ENCODE measurements around the gene DGKG. TPM values are rescaled to one million over a fixed set of nuclear protein-coding genes. Genes with fewer than 3 reads are reported as not detected.

Gene DGKG
- polyA plus RNA-seq, 1 donor (not counting 4 experiments of a cell fraction or from before 2014, with no cell fraction given), result 0.22 TPM

DNA sequence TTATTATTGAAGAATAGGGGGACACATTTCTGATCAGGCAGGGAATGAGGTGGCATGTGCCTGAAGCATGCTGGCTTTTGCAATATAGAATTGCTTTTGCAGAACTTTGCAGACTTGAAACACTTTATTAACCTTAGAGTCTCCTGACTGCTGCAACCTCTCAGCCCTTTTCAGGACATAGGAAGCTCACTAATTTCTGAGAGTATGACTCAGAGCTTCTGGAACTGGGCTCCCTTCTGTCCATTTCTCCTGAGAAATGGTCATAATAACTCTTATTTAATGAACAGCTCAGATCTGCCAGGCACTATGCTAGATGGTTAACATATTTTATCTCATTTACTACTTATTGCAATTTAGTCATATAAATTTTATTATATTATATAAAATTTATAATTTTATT is 38.6 kb upstream of the DGKG start:
- dilution Hi-C loops (cut with MboI; ENCODE audit: extremely low pct_ligation_motif_present, low sequenced_read_pairs), result no loop called here
- Histone ChIP-seq H3K27me3 (ENCODE audit: control insufficient read depth, extremely low read depth, insufficient read depth, low read length) (peaks cover 5% of the 10 kb centered on the region), H3K36me3 (ENCODE audit: control insufficient read depth in 2 of 2, extremely low read depth in 1 of 2, insufficient read depth in 2 of 2, low read length in 2 of 2) (no peaks in the 10 kb centered on the region), H2AFZ (ENCODE audit: control insufficient read depth, low read length) (no peak overlapping the region), H3K79me2 (ENCODE audit: control insufficient read depth, insufficient read depth, low read length) (no peaks in the 10 kb centered on the region), H4K20me1 (ENCODE audit: control insufficient read depth, extremely low read depth, insufficient read depth, low read length) (no peaks in the 10 kb centered on the region), H3K9me3 (ENCODE audit: control insufficient read depth, low read depth, low read length) (no peaks in the 10 kb centered on the region), H3K4me3 (ENCODE audit: control insufficient read depth in 2 of 3, extremely low read depth in 1 of 3, insufficient read depth in 2 of 3, low read depth in 1 of 3, low read length in 3 of 3) (no peak overlapping the region), H3K4me1 (ENCODE audit: control insufficient read depth, extremely low read depth, insufficient read depth, low read length) (no peaks in the 10 kb centered on the region), H3K27ac (ENCODE audit: control insufficient read depth, insufficient read depth, low read length) (no peak overlapping the region), H3K9me1 (ENCODE audit: control insufficient read depth, extremely low read depth, insufficient read depth, low read length) (no peaks in the 10 kb centered on the region), H3K9ac (ENCODE audit: control insufficient read depth, extremely low read depth, insufficient read depth, low read length) (no peak overlapping the region), H3K4me2 (ENCODE audit: control insufficient read depth, extremely low read depth, insufficient read depth, low read depth, low read length) (no peak overlapping the region)
- FAIRE-seq, result no peak
- no peak for TF ChIP-seq EZH2 (IDR thresholded peaks at IDR 0.05; ENCODE audit: low read length)
- TF ChIP-seq, protein P1, sequence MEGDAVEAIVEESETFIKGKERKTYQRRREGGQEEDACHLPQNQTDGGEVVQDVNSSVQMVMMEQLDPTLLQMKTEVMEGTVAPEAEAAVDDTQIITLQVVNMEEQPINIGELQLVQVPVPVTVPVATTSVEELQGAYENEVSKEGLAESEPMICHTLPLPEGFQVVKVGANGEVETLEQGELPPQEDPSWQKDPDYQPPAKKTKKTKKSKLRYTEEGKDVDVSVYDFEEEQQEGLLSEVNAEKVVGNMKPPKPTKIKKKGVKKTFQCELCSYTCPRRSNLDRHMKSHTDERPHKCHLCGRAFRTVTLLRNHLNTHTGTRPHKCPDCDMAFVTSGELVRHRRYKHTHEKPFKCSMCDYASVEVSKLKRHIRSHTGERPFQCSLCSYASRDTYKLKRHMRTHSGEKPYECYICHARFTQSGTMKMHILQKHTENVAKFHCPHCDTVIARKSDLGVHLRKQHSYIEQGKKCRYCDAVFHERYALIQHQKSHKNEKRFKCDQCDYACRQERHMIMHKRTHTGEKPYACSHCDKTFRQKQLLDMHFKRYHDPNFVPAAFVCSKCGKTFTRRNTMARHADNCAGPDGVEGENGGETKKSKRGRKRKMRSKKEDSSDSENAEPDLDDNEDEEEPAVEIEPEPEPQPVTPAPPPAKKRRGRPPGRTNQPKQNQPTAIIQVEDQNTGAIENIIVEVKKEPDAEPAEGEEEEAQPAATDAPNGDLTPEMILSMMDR (optimal IDR thresholded peaks at IDR 0.05 in 1 of 3, IDR thresholded peaks at IDR 0.05 in 1 of 3, conservative IDR thresholded peaks at IDR 0.05 in 1 of 3; ENCODE audit: extremely low read depth in 1 of 3, insufficient read depth in 2 of 3, low read length in 3 of 3), result no peak
- DNase-seq (ENCODE audit: low read depth, low spot score), result no peak

DNA sequence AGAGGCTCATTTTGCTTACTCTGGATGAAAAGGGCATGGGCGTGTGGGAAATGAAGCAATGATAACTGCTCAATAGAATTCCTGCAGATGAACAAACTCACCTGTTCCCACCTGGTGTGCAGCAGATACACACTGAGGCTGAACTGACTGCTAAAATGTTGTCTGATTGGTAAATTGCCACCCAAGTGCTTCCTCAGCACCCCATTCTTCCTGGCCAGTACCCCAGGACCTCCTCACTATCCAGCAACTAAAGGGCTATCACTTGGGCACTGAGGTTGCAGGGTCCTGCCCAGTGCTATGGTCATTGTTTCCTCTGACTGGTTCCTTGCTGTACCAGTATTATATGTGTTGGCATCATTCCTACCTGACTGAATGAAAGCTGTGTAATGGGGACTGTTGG is 38.0 kb upstream of the DGKG start:
- no peaks in the 10 kb centered on the region for H3K79me2 ChIP-seq (ENCODE audit: control insufficient read depth, insufficient read depth, low read length)
- dilution Hi-C loops (cut with MboI; ENCODE audit: extremely low pct_ligation_motif_present, low sequenced_read_pairs), result no loop called here
- H3K9me1 ChIP-seq (ENCODE audit: control insufficient read depth, extremely low read depth, insufficient read depth, low read length), result no peaks in the 10 kb centered on the region
- H2AFZ ChIP-seq (ENCODE audit: control insufficient read depth, low read length), result no peak overlapping the region
- H3K4me3 ChIP-seq (ENCODE audit: control insufficient read depth in 2 of 3, extremely low read depth in 1 of 3, insufficient read depth in 2 of 3, low read depth in 1 of 3, low read length in 3 of 3), result no peak overlapping the region
- H3K36me3 ChIP-seq (ENCODE audit: control insufficient read depth in 2 of 2, extremely low read depth in 1 of 2, insufficient read depth in 2 of 2, low read length in 2 of 2), result no peaks in the 10 kb centered on the region
- FAIRE-seq (no peak), DNase-seq (ENCODE audit: low read depth, low spot score) (no peak)
- peaks cover 5% of the 10 kb centered on the region for H3K27me3 ChIP-seq (ENCODE audit: control insufficient read depth, extremely low read depth, insufficient read depth, low read length)
- no peak overlapping the region for H3K9ac ChIP-seq (ENCODE audit: control insufficient read depth, extremely low read depth, insufficient read depth, low read length)
- H4K20me1 ChIP-seq (ENCODE audit: control insufficient read depth, extremely low read depth, insufficient read depth, low read length), result no peaks in the 10 kb centered on the region
- TF ChIP-seq, protein P1 (optimal IDR thresholded peaks at IDR 0.05 in 1 of 3, IDR thresholded peaks at IDR 0.05 in 1 of 3, conservative IDR thresholded peaks at IDR 0.05 in 1 of 3; ENCODE audit: extremely low read depth in 1 of 3, insufficient read depth in 2 of 3, low read length in 3 of 3), result no peak
- TF ChIP-seq EZH2 (IDR thresholded peaks at IDR 0.05; ENCODE audit: low read length), result no peak
- no peak overlapping the region for H3K4me2 ChIP-seq (ENCODE audit: control insufficient read depth, extremely low read depth, insufficient read depth, low read depth, low read length)
- no peaks in the 10 kb centered on the region for H3K4me1 ChIP-seq (ENCODE audit: control insufficient read depth, extremely low read depth, insufficient read depth, low read length)
- no peaks in the 10 kb centered on the region for H3K9me3 ChIP-seq (ENCODE audit: control insufficient read depth, low read depth, low read length)
- no peak overlapping the region for H3K27ac ChIP-seq (ENCODE audit: control insufficient read depth, insufficient read depth, low read length)

All from keratinocyte (primary cell).